Measurements from ENCODE around the gene LDLR.

The LDLR gene

GRCh38 chr19:11181488-11181887 lies 92.2 kb downstream of the LDLR start:
- TF ChIP-seq, protein P1, sequence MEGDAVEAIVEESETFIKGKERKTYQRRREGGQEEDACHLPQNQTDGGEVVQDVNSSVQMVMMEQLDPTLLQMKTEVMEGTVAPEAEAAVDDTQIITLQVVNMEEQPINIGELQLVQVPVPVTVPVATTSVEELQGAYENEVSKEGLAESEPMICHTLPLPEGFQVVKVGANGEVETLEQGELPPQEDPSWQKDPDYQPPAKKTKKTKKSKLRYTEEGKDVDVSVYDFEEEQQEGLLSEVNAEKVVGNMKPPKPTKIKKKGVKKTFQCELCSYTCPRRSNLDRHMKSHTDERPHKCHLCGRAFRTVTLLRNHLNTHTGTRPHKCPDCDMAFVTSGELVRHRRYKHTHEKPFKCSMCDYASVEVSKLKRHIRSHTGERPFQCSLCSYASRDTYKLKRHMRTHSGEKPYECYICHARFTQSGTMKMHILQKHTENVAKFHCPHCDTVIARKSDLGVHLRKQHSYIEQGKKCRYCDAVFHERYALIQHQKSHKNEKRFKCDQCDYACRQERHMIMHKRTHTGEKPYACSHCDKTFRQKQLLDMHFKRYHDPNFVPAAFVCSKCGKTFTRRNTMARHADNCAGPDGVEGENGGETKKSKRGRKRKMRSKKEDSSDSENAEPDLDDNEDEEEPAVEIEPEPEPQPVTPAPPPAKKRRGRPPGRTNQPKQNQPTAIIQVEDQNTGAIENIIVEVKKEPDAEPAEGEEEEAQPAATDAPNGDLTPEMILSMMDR (conservative IDR thresholded peaks at IDR 0.05; ENCODE audit: low read depth, low read length): no peak
- no peak overlapping the region for H3K4me3 ChIP-seq (ENCODE audit: low read length)

More at GRCh38 chr19:11181488-11181887, 92.2 kb downstream of the LDLR start:
- DNase-seq (ENCODE audit: low read depth): no peak
